Stimulated activated CD8-positive, alpha-beta memory T cell treated with anti-CD3 and anti-CD28 coated beads, Interleukin-7, amount 100 ng/mL, for 24 hours (primary cell): ENCODE results near the gene EDDM13.
"Not testable (repeated sequence)": the region's sequence is repeated elsewhere in the genome, so short reads cannot be mapped to it uniquely, and the experiment has no call there.

Experiments
- DNase-seq: peaks from one replicate; pipeline ENCODE4 v3.0.0-alpha.2; 2020; ENCODE audit warnings: low read depth

The EDDM13 gene

DNA sequence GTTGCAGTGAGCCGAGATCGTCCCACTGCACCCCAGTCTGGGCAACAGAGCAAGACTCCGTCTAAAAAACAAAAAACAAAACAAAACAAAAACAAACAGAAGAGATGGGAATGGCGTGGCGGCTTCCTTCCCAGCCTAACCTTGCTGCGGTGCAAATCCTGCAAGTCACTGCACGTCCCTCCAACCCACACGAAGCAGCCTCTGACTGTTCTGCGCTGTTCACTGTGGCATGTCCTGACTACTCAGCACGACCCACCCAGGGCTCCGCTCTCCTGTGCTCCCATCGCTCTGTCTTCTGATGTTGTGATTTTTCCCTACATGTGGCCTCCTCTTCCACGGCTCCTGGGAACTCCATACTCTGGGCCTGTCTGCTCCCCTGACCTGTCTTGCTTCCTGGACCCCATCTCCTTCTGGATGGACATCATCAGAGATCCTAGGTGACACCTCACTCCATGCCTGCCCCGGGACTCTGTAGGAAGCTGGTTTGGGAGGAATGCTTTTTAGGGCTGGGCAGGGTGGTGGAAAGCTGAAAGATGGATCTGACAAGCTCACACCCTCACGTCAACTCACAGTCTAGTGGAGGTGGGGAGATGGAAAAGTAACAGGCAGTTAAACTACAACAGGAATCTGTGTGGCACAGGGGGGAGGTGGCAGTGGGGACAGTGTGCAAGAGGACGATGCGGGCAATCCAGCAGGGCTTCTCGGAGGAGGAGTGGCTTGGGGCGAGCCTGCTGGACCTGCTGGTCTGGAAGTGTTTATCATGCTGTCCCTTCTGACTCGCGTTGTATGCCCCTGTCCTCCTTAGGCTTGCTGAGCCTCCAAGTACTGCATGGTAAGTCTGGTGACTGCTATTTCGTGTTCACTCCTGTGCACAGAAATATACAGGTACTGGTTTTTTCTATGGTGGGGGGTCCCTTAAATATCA, 23.2 kb downstream of the EDDM13 start:
- no peak for DNase-seq

DNA sequence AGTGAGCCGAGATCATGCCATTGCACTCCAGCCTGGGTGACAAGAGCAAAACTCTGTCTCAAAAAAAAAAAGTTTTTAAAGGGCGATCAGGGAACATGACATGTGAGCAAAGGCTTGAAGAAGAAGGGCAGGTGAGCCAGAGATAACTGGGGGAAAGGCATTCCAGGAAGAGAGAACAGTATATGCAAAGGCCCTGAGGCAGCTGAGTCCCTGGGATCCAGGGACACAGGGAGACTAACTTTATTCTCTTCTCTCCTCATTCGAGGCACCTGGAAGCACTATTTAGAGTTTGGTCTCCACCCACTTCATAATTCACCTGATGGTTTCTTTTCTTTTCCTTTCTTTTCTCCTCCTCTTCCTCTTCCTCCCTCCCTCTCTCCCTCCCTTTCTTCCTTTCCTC, 24.5 kb downstream of the EDDM13 start:
- no peak for DNase-seq

DNA sequence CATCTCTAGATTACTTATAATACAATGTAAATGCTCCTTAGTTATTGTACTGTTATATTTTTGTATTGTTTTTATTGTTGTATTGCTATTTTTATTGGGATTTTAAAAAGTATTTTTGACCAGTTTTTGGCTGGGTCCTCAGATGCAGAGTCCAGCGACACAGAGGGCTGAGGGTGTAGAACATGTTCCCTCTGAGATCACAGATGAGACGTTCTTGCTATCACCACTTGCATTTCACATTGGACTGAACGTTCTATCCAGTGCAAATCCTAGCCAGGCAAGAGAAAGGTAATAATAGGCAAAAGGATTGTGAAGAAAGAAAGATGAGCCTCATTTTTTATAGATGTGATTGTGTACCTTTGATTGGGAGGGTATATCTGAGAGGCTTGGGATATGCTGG, 27.1 kb downstream of the EDDM13 start:
- DNase-seq: no peak

DNA sequence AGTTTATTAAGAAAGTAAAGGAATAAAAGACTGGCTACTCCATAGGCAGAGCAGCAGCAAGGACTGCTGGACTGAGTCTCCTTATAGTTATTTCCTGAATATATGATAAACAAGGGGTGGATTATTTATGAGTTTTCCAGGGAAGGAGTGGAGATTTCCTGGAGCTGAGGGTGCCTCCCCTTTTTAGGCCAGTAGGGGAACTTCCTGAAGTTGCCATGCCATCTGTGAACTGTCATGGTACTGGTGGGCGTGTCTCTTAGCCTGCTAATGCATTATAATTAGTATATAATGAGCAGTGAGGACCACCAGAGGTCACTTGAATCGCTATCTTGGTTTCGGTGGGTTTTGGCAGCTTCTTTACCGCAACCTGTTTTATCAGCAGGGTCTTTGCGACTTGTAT, 28.6 kb downstream of the EDDM13 start:
- no peak for DNase-seq

DNA sequence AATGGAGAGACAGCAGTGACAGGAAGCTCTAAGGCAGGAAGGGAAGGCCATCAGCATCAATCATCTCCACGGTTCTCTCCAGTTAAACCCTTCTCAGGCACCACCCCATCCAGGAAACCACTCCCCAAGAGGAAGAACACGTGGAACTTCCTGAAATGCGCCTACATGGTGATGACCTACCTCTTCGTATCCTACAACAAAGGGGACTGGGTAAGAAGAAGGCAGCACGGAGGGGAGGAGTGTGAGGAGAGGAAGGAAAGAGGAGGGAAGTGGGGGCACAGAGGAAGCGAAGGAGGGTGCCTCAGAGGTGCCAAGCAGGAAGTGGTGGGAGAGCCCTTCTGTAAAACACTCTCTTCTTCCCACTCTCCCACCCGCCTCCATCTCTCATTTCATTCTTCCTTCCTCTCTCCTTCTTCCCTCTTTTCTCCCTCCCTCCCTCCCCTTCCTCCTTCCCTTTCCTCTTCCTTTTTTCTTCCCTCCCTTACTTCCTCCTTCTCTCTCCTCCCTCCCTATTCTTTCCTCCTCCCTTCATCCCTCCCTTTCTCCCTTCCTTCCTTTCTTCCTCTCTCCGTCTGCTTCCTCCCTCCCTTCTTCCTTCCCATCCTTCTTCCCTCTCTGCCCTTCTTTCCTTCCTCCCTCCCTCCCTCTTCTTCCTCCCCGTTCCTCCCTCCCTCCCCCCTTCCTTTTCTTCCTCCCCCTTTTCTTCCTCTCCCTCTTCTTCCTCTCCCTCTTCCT, 29.5 kb downstream of the EDDM13 start:
- DNase-seq: no peak

DNA sequence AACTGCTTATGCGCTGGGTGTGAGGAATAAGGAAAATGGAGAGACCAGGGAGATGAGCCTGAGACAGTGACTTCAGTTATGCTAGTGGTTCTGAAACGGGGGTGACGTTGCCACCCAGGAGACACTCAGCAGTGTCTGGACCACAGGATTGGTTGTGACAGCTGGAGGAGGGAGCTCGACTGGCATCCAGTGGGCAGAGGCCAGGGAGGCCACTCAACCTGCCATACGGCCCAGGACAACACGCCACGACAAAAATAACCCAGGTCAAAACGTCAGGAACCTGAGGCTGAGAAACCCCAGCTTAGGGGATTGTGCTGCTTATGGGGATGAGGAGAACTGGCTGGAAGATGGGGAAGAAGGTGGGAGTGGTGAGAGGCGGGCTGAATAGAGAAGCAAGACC, 31.7 kb downstream of the EDDM13 start:
- no peak for DNase-seq

DNA sequence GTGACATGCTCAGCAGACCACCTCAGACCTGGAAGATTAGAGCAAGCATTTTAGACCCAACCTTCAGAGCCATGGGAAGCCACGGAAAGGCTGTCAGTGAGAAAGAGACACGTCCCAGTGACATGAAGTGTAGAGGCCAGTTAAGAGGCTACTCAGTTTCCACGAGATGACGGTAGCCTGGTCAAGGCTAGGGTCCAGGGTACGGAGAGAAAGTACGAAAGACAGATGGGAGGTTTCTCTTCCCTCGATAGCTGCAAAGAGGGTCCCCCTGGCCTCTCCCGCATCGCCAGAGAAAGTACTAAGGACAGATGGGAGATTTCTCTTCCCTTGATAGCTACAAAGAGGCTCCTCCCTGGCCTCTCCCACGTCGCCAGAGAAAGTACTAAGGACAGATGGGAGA, 33.5 kb downstream of the EDDM13 start:
- DNase-seq: no peak

DNA sequence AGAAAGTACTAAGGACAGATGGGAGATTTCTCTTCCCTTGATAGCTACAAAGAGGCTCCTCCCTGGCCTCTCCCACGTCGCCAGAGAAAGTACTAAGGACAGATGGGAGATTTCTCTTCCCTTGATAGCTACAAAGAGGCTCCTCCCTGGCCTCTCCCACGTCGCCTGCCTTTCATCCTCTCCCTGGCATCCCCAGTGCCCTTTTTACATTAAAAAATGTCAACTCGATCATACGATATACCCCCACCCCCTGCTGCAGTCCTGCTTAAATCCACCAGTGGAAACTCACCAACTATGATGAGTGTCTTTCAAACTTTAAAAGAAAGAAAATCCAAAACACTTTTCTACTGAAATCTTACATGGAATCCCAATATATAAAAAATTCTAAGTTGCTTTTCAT, 34.5 kb downstream of the EDDM13 start:
- DNase-seq: not testable (repeated sequence)

DNA sequence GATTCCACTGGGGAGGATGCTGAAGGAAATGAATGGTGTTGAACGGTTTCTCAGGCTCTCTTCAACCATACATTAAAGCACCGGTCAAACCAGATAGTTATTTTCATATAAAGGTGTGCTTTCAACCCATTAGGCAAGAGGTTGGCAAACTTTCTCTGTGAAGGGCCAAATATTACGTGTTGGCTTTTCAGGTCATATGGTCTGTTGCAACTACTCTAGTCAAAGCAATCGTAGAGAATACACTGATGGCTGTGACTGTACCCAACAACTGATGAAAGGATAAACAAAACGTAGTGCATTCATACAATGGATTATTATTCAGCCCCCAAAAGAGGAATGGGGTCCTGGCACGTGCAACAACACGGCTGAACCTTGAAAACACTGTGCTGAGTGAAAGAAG, 36.2 kb downstream of the EDDM13 start:
- no peak for DNase-seq

DNA sequence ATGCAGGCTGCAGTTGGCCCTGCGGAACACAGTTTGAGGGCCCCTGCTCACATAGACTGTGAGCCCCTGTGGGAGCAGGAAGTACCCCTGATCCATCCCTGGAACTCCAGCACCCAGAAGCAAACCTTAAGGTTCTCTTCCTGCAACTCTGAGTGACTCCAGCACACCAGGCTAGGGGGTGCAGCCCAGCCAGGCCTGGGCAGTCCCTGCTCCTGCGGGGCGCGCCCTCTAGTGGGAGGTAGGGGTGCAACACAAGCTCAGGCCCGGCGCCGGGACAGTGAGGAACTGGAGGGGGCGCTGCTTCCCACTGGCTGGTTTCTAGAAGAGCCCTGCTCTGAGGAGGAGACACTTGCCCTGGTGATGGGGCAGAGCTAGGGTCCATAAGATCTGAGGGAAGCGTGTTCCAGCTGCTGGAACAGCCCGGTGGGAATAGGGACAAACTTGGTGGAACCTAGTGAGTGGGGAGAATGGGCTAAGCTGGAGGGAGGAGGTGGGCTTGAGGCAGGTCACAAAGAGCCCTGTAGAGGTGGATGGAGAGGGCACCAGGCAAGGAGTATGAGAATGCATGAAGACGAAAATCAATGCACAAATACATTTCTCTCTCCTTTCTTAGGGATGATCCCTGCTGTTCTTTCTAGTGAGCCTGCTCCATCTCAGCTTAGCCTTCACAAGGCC, 37.1 kb downstream of the EDDM13 start:
- peak; percentile 10 for DNase-seq

DNA sequence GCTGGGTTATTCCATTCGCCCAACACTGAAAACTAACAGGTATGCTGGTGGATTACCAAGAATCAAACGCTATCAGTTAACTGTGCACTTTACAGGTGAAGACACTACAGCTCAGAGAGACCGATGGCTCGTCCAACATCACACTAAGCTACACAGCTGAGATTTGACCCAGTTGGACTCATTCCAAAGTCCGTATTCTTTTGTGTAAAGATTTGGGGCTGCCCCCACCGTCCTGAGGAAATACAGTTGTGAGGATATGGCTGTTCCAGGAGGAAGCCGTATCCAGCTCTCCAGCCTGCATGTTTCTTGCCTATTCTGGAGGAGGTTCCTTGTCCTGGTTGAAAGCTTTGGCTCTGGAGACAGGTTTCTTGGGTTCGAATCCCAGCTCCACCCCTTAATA, 37.9 kb downstream of the EDDM13 start:
- DNase-seq: no peak

DNA sequence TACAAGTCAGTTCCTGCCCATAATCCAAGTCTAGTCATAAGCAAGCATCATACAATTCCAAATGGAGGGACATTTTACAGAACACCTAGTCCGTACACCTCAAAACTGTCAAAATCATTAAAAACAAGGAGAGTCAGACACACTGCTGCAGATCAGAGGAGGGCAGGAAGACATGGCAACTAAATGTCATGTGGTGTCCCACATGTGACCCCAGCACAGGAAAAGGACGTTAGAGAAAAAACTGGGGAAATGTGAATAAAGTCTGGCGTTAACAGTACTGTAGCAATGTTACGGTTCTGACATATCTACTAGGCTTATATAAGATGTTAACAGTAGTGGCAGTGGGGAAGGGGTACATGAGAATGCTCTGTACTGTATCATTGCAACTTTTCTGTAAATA, 39.8 kb downstream of the EDDM13 start:
- DNase-seq: no peak

DNA sequence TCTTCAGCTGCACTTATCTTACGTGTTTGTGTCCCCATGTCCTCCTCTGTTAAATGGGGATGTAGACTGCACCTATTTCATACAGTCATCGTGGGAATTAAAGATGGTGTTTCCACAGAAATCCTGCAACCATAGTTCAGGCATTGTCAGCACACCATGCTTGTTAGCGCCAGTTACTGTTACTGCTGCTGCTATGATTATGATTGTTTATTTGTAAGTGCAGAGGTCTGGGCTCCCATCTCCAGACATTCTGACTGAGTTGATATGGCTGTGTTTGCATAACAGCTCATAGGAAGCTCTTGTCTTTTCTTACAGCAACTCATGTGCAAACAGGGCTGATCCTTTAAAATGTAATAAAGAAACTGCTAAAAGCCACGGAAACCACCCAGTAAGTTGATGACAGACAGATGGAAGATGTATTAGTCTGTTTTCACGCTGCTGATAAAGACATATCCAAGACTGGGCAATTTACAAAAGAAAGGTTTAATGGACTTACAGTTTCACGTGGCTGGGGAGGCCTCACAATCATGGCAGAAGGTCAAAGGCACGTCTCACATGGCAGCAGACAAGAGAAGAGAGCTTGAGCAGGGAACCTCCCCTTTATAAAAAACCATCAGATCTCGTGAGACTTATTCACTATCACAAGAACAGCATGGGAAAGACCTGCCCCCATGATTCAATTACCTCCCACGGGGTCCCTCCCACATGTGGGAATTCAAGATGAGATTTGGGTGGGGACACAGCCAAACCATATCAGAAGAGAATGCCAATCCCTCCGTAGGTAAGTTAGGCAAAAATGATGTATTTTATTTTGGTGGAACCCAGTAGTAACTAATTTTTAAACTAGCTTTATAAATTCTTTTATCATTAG, 40.5 kb downstream of the EDDM13 start:
- DNase-seq: no peak

DNA sequence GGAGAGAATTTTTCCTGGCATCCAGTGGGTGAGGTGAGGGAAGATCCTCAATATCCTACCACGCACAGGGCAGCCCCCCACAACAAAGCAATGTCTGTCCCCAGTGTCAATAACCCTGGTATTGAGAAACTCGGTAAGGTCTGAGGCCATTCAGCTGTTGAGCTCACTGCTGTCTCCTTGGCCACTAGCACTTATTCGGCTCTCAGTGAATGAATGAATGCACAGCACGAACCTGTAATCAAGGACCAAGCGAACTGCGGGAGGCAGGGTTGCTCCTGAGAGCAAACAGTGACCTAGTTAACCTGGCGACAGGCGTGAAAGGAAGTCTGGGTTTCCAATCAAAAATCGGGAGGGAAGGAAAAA, 41.5 kb downstream of the EDDM13 start:
- no peak for DNase-seq

DNA sequence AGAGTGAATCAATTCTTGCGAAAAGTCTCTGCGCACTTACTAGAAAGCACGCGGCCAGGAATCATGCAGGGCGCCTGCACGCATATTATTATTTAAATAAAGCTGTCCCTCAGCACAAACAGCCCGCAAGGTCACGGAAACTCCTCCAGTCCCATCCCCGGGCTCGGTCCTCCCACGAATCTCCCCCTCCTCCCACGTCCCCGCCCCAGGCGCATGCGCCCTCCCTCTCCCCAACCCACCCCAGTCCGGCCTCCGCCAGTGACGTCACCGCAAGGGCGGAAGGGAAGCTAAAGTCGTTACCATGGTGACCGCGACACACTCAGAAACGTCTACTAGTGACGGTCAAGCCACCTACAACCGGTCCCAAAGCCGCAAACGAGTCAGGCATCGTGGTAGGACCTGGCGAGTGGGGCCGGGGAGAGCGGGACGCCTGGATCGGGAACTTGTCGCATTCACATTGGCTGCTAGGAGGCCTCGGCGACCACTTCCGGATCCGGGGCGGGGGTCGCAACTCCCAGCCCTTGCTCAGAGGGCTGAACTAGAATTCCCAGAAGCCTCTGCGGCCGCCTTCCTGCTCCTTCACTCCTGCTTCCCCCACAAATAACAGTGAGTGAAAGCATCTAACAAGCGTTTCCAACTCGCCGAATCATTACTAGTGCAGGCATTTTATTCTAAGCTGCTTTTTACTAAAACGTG, 42.0 kb downstream of the EDDM13 start, which contains the start of gene ZSCAN5A:
Gene ZSCAN5A (minus strand): TSS at position 459 of the 696 bp plus-strand sequence. CDS start 89,793 bp downstream, outside the sequence.
- DNase-seq: peak; percentile 97

DNA sequence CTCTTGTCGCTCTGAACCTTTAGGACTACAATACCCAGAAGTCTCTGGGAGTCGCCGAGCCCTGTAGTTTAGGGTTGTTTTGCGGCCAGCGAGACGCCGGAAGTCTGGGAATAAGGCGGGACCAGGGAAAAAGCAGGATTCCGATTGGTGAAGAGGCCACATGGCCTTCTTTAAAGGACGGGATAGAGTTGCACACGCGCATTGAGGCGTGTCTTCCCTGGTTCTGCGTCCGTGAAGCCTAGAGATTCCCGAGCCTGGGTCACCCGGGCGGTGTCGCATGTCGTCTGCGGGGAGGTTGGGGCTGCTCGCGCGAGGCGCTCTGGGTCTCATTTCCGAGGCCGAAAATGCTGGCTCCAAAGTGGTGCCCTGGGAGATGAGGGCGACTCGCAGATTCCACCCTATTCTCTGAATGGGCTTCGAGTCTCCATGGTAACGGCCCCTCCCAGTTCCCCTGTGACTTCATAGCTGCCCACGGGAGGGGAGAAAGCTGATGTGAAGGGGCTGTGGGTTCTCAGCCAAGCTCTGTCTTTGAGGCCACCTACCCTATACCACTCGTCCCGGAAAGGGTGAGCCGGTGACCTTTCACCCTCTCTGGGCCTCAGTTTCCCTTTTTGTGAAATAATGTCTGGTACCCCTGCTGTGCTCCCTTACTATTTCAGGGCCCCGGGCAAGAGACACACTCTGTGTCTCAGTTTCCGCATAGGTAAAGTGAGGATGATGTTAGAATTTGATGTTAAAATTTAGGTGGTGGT, 42.7 kb downstream of the EDDM13 start:
- peak; percentile 81 for DNase-seq

DNA sequence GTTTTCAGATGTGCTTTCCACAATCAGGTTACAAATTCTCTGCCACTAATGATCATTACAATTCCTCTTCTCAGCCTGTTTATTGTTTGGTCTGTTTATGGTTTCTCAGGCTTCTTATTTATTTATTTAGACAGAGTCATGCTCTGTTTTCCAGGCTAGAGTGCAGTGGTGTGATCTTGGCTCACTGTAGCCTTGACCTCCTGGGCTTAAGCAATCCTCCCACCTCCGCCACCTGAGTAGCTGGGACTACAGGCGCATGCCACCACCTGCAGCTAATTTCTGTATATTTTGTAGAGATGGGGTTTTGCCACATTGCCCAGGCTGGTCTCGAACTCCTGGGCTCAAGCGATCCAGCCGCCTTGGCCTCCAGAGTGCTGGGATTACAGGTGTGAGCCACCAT, 44.2 kb downstream of the EDDM13 start:
- DNase-seq: no peak

DNA sequence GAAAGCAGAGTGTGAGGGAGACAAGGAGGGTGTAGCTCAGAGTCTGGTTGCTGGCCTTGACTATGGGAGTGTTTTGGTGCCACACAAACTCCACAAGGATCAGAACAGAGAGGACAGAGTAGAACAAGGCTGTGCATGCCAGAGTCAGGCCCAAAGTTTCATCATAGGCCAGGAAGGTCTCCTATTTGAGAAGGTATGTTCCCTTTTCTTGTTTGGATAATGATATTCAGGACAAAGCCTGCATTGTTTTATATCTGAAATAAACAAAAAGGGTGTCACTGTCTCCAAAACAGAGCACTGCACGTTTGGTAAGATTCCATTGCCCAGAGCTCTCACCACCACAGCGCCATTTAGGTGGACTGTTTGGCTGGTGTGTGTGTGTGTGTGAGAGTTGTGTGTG, 45.2 kb downstream of the EDDM13 start:
- no peak for DNase-seq

DNA sequence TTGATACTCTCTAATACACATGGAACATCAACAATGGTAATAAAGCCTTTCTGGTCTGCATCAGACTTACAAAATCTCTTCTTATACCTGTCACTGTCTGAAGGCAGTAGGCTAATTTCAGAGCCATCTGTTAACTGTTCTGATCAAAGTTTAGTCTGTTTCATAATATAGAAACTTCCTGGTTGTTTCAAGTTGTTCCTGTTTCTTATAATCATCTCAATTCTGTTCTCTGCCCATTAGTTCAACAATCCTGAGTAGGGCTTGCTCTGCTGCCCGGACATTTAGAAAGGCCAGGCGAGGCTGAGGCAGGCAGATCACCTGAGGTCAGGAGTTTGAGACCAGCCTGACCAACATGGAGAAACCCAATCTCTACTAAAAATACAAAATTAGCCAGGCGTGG, 47.4 kb downstream of the EDDM13 start:
- no peak for DNase-seq

DNA sequence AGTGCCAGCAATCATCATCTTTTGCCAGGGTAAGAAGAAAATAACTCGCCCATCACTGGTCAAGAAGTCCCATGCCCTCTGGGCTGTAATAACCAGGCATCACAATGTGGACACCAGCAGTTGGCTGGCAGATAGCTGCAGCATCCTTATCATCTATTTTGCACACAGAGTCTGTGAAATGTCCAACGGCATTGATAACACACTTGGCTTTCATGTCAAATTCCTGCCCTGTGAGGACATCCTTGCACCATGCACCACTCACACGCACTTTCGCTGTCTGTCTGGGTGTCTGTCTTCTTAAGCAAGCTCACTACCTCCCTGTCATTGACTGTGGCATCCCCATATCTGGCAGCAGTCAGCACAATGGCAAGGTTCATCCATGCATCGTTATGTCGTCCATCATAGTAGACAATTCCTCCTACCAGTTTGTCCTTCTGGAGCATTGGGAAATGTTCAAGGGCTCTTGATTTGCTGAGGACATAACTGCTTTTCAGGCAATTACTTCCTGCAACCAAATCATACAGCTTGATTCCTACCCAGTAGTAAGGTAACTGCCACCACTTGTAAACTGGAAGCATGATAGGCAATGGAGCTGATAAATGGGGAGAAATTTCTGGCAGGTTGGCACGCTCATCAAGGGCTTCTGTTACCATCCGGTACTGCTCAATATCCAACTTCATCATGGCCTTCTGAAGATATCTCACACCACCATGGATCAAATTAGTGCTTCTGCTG, 48.9 kb downstream of the EDDM13 start:
- no peak for DNase-seq
